ENCODE results near the gene NAGA. TPM values are rescaled to one million over a fixed set of nuclear protein-coding genes. Genes with fewer than 3 reads are reported as not detected.
"Not testable (repeated sequence)": the region's sequence is repeated elsewhere in the genome, so short reads cannot be mapped to it uniquely, and the experiment has no call there.

The NAGA gene
- 40.4 and 41.0 TPM in 2 replicates for total RNA-seq (2014; rRNA removed; shearing (Covaris generic))
- polyA plus RNA-seq (2016; fragmentation: Nextera tagmentation; extraction: Ambion mirVana) = 25.9 and 26.4 TPM in 2 replicates

DNA sequence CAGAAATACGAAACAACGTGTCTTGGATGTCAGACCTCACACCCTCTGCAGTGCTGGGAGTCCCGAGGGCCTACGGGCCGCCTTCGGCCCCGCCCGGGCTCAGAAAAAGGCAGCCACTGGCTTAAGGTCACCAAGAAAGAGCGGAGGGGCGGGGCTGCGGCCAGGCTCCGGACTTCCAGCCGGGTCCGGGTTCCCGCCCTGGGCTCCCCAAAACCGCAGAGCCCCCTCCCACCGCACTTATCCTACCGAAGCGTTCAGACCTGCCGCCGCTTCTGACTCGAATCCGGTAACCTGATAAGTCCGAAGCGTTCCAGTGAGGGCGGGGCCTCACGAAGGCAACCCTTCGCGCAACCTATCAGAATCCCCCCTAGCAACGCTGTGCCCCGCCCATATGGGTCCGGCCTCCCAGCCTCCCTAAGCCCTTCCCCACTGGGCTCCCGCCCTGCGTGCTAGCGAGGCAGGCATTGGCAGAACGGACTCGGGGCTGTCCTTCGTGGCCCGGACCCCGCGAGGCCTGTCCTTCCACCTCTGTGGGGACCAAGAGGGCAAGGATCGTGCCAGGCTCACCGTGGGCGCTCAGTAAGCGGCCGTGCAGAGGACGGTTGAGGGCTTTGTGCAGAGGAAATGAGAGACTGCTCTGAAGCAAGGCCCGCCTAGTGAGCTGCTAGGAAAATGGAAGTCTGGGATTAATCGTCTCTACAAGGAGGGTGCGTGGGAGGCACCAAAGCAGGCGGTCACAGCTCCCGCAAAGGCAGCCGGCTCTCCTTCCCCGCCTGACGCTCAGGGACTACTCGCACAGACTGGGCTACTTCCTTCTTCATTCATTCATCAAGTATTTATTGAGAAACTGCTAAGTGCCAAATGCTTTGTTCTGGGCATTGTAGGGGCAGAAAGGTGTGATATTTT, at the start of gene NAGA:
Gene NAGA, minus strand, starts transcription at position 296 of the 906 bp plus-strand sequence. CDS start 515 bp downstream, outside the sequence.
- H3K9me2 ChIP-seq (ENCODE audit: insufficient read depth) = no peaks in the 10 kb centered on the region
- no peaks in the 10 kb centered on the region for H3K27me3 ChIP-seq (replicated peaks; ENCODE audit: insufficient read depth)
- H3K9me3 ChIP-seq (ENCODE audit: low read depth) = no peaks in the 10 kb centered on the region
- peak within 1 kb of the TSS; percentile 83 for H2AFZ ChIP-seq
- H3K4me2 ChIP-seq (ENCODE audit: unreplicated experiment) = peak within 1 kb of the TSS; percentile 91
- in situ Hi-C loops (cut with MboI) = no loop called here
- peak within 1 kb of the TSS; percentile 80 for H3K9ac ChIP-seq
- H3K4me3 ChIP-seq = peak within 1 kb of the TSS; percentile 71
- H3K27ac ChIP-seq = peak within 1 kb of the TSS; percentile 88
- DNase-seq = peak; percentile 99
- H3K36me3 ChIP-seq (ENCODE audit: low read depth) = no peaks in the 10 kb centered on the region
- peaks cover 24% of the 10 kb centered on the region for H3K4me1 ChIP-seq (ENCODE audit: insufficient read depth)
- WGBS, 2 experiments (ENCODE audit: low coverage in 1 of 2, low lambda C conversion rate in 2 of 2, missing lambda C conversion rate in 2 of 2) = 1 to 2% methylated on average over 56 of the region's 56 CpGs
- TF ChIP-seq EZH2 (IDR thresholded peaks at IDR 0.05; ENCODE audit: insufficient read depth, poor library complexity, severe bottlenecking) (no peak), EZH2phosphoT487 (IDR thresholded peaks at IDR 0.05; ENCODE audit: insufficient read depth, low read depth) (no peak)
- no peaks in the 10 kb centered on the region for H4K20me1 ChIP-seq (ENCODE audit: insufficient read depth)
- peaks cover 11% of the 10 kb centered on the region for H3F3A ChIP-seq (ENCODE audit: insufficient read depth)
- H3K79me2 ChIP-seq (ENCODE audit: insufficient read depth) = peaks cover 27% of the 10 kb centered on the region

DNA sequence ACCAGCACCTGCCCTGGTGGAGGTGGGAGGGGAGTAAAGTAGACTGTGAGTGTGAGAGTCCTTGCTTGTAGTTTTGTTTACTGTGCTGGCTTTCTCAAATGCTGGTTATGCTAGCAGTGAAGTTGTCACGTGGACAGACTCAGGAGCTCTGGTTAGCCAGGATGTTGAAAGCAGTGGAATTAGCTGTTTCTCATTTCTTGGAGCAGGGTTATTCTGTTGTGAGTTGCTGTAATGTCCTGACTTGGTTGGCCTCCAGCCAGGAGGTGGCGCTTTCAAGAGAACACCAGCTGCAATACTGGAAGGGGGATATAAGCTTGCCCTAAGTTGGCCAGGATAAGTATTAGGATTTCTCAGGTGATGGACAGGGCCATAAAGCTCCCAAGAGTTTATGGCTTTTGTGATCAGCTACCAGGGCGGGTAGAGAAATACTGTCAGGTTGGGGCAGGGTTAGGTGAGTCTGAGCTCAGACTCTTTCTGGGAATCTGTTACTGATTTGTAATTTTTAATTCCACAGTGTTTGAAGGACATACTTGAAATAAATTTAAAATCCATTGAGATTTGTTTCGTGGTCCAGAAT, 46.3 kb upstream of the NAGA start:
- H3K9ac ChIP-seq = no peak overlapping the region
- no peaks in the 10 kb centered on the region for H3K9me2 ChIP-seq (ENCODE audit: insufficient read depth)
- no peaks in the 10 kb centered on the region for H3K4me1 ChIP-seq (ENCODE audit: insufficient read depth)
- no peaks in the 10 kb centered on the region for H3K36me3 ChIP-seq (ENCODE audit: low read depth)
- H3K9me3 ChIP-seq (ENCODE audit: low read depth) = no peaks in the 10 kb centered on the region
- H3K27ac ChIP-seq = no peak overlapping the region
- H3K4me2 ChIP-seq (ENCODE audit: unreplicated experiment) = no peak overlapping the region
- no peaks in the 10 kb centered on the region for H3K79me2 ChIP-seq (ENCODE audit: insufficient read depth)
- H4K20me1 ChIP-seq (ENCODE audit: insufficient read depth) = no peaks in the 10 kb centered on the region
- in situ Hi-C loops (cut with MboI) = no loop called here
- TF ChIP-seq EZH2phosphoT487 (IDR thresholded peaks at IDR 0.05; ENCODE audit: insufficient read depth, low read depth) (no peak), EZH2 (IDR thresholded peaks at IDR 0.05; ENCODE audit: insufficient read depth, poor library complexity, severe bottlenecking) (no peak)
- H3K4me3 ChIP-seq = no peak overlapping the region
- 69 to 70% methylated on average over 4 of the region's 4 CpGs for WGBS, 2 experiments (ENCODE audit: low coverage in 1 of 2, low lambda C conversion rate in 2 of 2, missing lambda C conversion rate in 2 of 2)
- no peak for DNase-seq
- H3K27me3 ChIP-seq (replicated peaks; ENCODE audit: insufficient read depth) = no peaks in the 10 kb centered on the region
- no peaks in the 10 kb centered on the region for H3F3A ChIP-seq (ENCODE audit: insufficient read depth)
- H2AFZ ChIP-seq = no peak overlapping the region

DNA sequence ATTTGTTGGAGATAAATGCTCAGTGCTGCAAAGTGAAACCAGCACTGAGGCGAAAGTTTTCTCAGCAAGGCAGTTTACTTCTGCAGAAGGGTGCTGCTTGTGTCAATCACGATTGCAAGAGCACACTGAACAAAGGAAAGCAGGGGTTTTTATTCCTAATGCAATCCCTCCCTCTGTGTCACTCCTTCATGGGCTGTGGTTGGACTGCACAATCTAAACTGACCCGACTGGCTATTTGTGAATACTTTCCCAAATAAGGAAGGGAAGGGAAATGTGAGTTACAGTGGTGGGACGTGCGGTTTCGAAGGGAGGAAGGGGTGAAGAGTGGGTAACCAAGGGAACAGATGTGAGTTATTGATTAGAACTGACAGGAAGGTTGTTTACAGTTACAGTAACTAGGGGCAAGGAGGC, 44.8 kb upstream of the NAGA start:
- H3K27ac ChIP-seq; H3K36me3 ChIP-seq (ENCODE audit: low read depth); H3K9ac ChIP-seq; in situ Hi-C loops (cut with MboI); DNase-seq; H3K9me2 ChIP-seq (ENCODE audit: insufficient read depth); H3F3A ChIP-seq (ENCODE audit: insufficient read depth); H3K9me3 ChIP-seq (ENCODE audit: low read depth); H3K79me2 ChIP-seq (ENCODE audit: insufficient read depth); H3K27me3 ChIP-seq (replicated peaks; ENCODE audit: insufficient read depth); H3K4me3 ChIP-seq; H4K20me1 ChIP-seq (ENCODE audit: insufficient read depth); H3K4me2 ChIP-seq (ENCODE audit: unreplicated experiment); H2AFZ ChIP-seq; H3K4me1 ChIP-seq (ENCODE audit: insufficient read depth): not testable (repeated sequence)
- 68 to 75% methylated on average over 6 of the region's 6 CpGs for WGBS, 2 experiments (ENCODE audit: low coverage in 1 of 2, low lambda C conversion rate in 2 of 2, missing lambda C conversion rate in 2 of 2)

DNA sequence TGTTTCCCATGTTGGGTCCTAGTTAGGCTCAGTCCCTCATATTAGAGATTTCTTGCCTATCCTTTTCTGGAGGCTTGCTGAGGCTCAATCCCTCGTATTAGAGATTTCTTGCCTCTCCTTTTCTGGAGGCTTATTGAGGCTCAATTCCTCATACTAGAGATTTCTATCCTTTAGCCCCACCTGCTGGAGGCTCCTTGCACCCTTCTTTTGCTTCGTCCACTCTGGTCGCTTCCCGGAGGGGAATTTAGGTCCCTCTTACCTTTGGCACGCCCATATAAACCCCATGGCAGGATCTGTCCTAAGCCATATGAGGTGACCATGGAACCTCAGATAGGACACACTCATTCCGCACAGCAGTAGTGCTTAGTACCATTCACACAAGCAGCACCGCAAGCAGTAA, 44.1 kb upstream of the NAGA start:
- no peaks in the 10 kb centered on the region for H3F3A ChIP-seq (ENCODE audit: insufficient read depth)
- H3K9me2 ChIP-seq (ENCODE audit: insufficient read depth) = no peaks in the 10 kb centered on the region
- H4K20me1 ChIP-seq (ENCODE audit: insufficient read depth) = no peaks in the 10 kb centered on the region
- H2AFZ ChIP-seq = no peak overlapping the region
- H3K27me3 ChIP-seq (replicated peaks; ENCODE audit: insufficient read depth) = no peaks in the 10 kb centered on the region
- H3K27ac ChIP-seq = no peak overlapping the region
- no peaks in the 10 kb centered on the region for H3K79me2 ChIP-seq (ENCODE audit: insufficient read depth)
- TF ChIP-seq EZH2 (IDR thresholded peaks at IDR 0.05; ENCODE audit: insufficient read depth, poor library complexity, severe bottlenecking) (no peak), EZH2phosphoT487 (IDR thresholded peaks at IDR 0.05; ENCODE audit: insufficient read depth, low read depth) (no peak)
- H3K4me3 ChIP-seq = no peak overlapping the region
- peak; percentile 39 for DNase-seq
- H3K9ac ChIP-seq = no peak overlapping the region
- H3K36me3 ChIP-seq (ENCODE audit: low read depth) = no peaks in the 10 kb centered on the region
- in situ Hi-C loops (cut with MboI) = no loop called here
- 65 to 68% methylated on average over 7 of the region's 7 CpGs for WGBS, 2 experiments (ENCODE audit: low coverage in 1 of 2, low lambda C conversion rate in 2 of 2, missing lambda C conversion rate in 2 of 2)
- no peaks in the 10 kb centered on the region for H3K4me1 ChIP-seq (ENCODE audit: insufficient read depth)
- no peak overlapping the region for H3K4me2 ChIP-seq (ENCODE audit: unreplicated experiment)
- no peaks in the 10 kb centered on the region for H3K9me3 ChIP-seq (ENCODE audit: low read depth)

DNA sequence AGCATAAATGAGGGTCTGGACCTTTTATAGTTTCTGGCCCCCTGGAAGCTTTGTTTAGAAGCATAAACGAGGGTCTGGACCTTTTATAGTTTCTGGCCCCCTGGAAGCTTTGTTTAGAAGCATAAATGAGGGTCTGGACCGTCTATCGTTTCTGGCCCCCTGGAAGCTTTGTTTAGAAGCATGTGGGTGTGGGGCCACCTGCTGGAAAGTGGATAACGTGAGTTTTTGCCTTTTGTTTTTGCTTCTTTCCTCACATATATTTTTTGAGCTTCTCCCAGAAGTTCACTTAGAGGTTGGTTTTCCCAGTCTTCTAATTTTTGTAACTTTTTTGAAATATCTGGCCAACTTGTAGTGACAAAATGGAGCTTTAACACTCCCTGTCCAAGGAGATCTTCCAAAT, 42.2 kb upstream of the NAGA start:
- in situ Hi-C loops (cut with MboI); H3K4me3 ChIP-seq; H3K36me3 ChIP-seq (ENCODE audit: low read depth); H3K4me1 ChIP-seq (ENCODE audit: insufficient read depth); H2AFZ ChIP-seq; DNase-seq; H4K20me1 ChIP-seq (ENCODE audit: insufficient read depth); H3F3A ChIP-seq (ENCODE audit: insufficient read depth); H3K27me3 ChIP-seq (replicated peaks; ENCODE audit: insufficient read depth); H3K27ac ChIP-seq; H3K9me3 ChIP-seq (ENCODE audit: low read depth); H3K79me2 ChIP-seq (ENCODE audit: insufficient read depth); H3K9me2 ChIP-seq (ENCODE audit: insufficient read depth); H3K9ac ChIP-seq; H3K4me2 ChIP-seq (ENCODE audit: unreplicated experiment): not testable (repeated sequence)
- WGBS, 2 experiments (ENCODE audit: low coverage in 1 of 2, low lambda C conversion rate in 2 of 2, missing lambda C conversion rate in 2 of 2) = 20 to 25% methylated on average over 3 to 4 of the region's 4 CpGs
